ENCODE measurements around the gene RABGAP1L. TPM values are rescaled to one million over a fixed set of nuclear protein-coding genes. Genes with fewer than 3 reads are reported as not detected.

RABGAP1L gene
- total RNA-seq, 1 donor from 2014 or later, result 48.5 TPM

DNA sequence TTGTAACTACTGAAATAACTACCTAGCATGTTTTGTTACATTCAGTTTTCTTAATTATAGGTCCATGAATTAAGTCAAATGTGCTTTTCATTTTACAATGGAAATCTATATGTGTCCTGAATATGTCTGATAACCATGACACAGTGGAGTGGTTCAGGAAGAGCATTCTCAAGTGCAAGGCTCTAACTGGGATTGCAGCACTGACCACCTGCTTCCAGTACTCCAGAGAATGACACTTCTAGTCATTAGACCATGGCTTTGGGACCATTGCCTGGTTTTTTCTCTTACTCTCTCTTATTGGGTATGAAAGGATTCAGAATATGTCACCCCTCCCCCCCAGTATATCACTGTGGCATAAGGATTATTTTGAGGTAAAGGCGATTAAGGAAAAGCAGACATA lies 635.5 kb downstream of the RABGAP1L start:
- Mint-ChIP-seq H3K4me3 (no peak overlapping the region), H3K9me3 (no peaks in the 10 kb centered on the region), H3K27ac (no peak overlapping the region), H3K4me1 (no peaks in the 10 kb centered on the region), H3K36me3 (no peaks in the 10 kb centered on the region), H3K27me3 (ENCODE audit: low read depth) (no peaks in the 10 kb centered on the region)
- TF ChIP-seq, protein P1, sequence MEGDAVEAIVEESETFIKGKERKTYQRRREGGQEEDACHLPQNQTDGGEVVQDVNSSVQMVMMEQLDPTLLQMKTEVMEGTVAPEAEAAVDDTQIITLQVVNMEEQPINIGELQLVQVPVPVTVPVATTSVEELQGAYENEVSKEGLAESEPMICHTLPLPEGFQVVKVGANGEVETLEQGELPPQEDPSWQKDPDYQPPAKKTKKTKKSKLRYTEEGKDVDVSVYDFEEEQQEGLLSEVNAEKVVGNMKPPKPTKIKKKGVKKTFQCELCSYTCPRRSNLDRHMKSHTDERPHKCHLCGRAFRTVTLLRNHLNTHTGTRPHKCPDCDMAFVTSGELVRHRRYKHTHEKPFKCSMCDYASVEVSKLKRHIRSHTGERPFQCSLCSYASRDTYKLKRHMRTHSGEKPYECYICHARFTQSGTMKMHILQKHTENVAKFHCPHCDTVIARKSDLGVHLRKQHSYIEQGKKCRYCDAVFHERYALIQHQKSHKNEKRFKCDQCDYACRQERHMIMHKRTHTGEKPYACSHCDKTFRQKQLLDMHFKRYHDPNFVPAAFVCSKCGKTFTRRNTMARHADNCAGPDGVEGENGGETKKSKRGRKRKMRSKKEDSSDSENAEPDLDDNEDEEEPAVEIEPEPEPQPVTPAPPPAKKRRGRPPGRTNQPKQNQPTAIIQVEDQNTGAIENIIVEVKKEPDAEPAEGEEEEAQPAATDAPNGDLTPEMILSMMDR (IDR thresholded peaks at IDR 0.05; ENCODE audit: unreplicated experiment), result no peak
- DNase-seq (ENCODE audit: low spot score in 2 of 2, unreplicated experiment in 2 of 2), result no peak

DNA sequence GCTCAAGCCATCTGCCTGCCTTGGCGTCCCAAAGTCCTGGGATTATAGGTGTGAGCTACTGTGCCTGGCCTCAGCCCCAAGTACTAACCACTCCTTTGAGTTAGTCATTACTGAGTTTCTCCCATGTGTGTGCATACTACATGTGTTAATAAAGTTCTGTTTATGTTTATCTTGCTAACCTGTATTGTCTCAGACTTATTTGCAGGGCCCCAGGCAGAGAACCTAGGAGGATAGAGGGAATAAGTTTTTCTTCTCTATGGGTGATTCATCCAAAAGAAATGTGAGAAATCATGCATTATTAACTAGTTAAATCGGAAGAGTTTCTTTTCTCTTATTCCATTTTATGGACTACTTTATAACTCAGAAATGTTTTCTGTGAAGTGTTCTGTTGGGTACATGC lies 636.5 kb downstream of the RABGAP1L start:
- Mint-ChIP-seq H3K9me3 (no peaks in the 10 kb centered on the region), H3K27ac (no peak overlapping the region), H3K27me3 (ENCODE audit: low read depth) (no peaks in the 10 kb centered on the region), H3K4me1 (no peaks in the 10 kb centered on the region), H3K4me3 (no peak overlapping the region), H3K36me3 (no peaks in the 10 kb centered on the region)
- DNase-seq (ENCODE audit: low spot score in 2 of 2, unreplicated experiment in 2 of 2), result no peak
- TF ChIP-seq, protein P1 (IDR thresholded peaks at IDR 0.05; ENCODE audit: unreplicated experiment), result no peak

DNA sequence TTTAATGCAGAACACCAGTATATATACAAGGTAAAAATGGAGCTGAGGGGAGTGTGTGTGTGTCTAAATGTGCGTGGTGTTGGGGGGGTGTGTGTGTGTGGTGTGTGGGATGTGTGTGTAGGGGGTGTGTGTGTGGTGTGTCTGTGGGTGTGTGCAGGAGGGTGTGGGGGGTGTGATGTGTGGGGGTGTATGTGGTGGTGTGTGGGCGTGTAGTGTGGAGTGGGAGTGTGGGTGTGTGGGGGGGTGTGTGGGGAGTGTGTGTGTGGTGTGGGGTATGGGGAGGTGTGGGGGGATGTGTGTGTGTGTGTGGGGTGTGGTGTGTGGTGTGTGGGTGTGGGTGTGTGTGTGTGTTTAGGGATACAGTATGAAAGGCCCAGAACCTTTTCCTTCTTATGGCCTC lies 638.1 kb downstream of the RABGAP1L start:
- no peaks in the 10 kb centered on the region for H3K27me3 Mint-ChIP-seq (ENCODE audit: low read depth)
- H3K27ac Mint-ChIP-seq, result no peak overlapping the region
- DNase-seq (ENCODE audit: low spot score in 2 of 2, unreplicated experiment in 2 of 2), result no peak
- no peak overlapping the region for H3K4me3 Mint-ChIP-seq
- no peaks in the 10 kb centered on the region for H3K4me1 Mint-ChIP-seq
- TF ChIP-seq, protein P1 (IDR thresholded peaks at IDR 0.05; ENCODE audit: unreplicated experiment), result no peak
- H3K9me3 Mint-ChIP-seq, result no peaks in the 10 kb centered on the region
- H3K36me3 Mint-ChIP-seq, result no peaks in the 10 kb centered on the region

DNA sequence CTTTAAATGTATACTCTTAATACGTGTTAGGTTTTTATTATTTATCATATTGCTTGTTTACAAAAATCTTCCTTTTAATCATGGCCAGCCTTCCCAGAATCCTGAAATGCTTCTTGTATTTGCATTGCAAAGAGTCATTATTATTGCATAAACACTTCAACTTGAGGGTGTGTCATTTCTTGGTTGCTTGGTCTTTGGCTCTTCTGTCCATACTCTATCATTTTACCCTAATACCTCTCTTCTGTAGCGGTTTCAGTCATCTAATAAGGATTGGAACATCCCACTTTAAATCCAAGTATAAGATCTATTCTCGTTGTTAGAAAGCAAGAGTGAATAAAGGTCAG lies 639.8 kb downstream of the RABGAP1L start:
- Mint-ChIP-seq H3K27ac (no peak overlapping the region), H3K9me3 (no peaks in the 10 kb centered on the region), H3K4me1 (no peaks in the 10 kb centered on the region), H3K4me3 (no peak overlapping the region), H3K27me3 (ENCODE audit: low read depth) (no peaks in the 10 kb centered on the region), H3K36me3 (no peaks in the 10 kb centered on the region)
- TF ChIP-seq, protein P1 (IDR thresholded peaks at IDR 0.05; ENCODE audit: unreplicated experiment), result no peak
- DNase-seq (ENCODE audit: low spot score in 2 of 2, unreplicated experiment in 2 of 2), result no peak

DNA sequence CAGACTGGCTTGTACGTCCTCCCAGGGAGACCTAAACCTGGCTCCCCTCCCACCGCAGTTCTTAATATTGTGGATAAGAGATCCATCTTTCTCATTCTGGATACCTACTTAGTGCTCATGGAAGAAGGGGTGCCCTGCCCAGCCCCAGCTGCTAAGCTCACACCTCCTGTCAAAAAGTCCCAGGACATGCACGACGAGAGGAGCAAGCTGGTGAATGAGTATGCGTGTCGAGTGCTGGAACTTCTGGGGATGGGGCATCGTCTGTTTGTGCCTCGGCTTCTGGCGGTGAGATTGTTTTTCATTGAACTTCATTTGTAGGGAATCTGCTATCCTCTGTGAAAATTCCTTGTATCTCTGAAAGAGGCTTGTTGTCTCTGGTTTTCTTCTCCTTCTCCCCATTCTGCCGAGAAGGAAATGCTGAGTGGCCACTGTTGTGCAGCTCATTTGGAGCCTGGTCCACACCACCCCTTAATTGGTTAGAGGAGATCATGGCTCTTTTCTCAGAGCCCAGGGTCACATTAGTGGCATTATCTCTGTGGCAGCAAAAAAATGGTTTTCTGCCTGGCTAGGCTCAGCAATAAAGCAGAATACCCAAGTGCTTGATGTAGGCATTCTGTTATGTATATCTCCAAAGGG lies 641.0 kb downstream of the RABGAP1L start:
- Mint-ChIP-seq H3K27me3 (ENCODE audit: low read depth) (no peaks in the 10 kb centered on the region), H3K27ac (no peak overlapping the region), H3K4me1 (no peaks in the 10 kb centered on the region), H3K4me3 (no peak overlapping the region), H3K36me3 (no peaks in the 10 kb centered on the region), H3K9me3 (no peaks in the 10 kb centered on the region)
- TF ChIP-seq, protein P1 (IDR thresholded peaks at IDR 0.05; ENCODE audit: unreplicated experiment), result no peak
- DNase-seq (ENCODE audit: low spot score in 2 of 2, unreplicated experiment in 2 of 2), result no peak

DNA sequence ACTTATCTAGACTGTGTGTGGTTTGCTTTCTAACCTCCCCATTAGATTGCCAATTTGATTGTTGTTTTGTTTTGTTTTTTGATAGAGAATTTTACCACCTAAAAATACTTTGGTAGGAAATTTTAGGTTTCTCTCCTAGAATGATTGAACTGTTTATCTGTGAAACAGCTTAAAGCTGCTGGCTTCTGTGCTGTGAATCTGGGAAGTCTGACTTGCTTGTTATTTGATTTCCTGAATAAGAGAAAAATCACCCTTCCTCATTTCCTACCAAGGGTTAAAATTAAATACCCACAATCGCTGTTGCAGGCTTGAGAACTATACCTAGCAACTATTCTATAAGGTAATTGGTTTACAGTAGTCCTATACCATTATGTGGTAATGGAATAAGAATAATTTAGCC lies 641.6 kb downstream of the RABGAP1L start:
- Mint-ChIP-seq H3K36me3 (no peaks in the 10 kb centered on the region), H3K27ac (no peak overlapping the region), H3K9me3 (no peaks in the 10 kb centered on the region), H3K27me3 (ENCODE audit: low read depth) (no peaks in the 10 kb centered on the region), H3K4me3 (no peak overlapping the region), H3K4me1 (no peaks in the 10 kb centered on the region)
- no peak for DNase-seq (ENCODE audit: low spot score in 2 of 2, unreplicated experiment in 2 of 2)
- TF ChIP-seq, protein P1 (IDR thresholded peaks at IDR 0.05; ENCODE audit: unreplicated experiment), result no peak
